H1 (cell line): ENCODE measurements around the gene KLHL5.

Source experiments
- CHD1 ChIP-seq: IDR thresholded peaks from 2 replicates; pipeline ENCODE4 v1.6.1; 2012; ENCODE audit warnings: low read depth, low read length, improper control_type of control experiment
- MAFK ChIP-seq: IDR thresholded peaks from 2 replicates; pipeline ENCODE4 v1.6.1; 2012; ENCODE audit warnings: low read depth, mild to moderate bottlenecking, improper control_type of control experiment, low read length
- MAX ChIP-seq: IDR thresholded peaks from 2 replicates; pipeline ENCODE4 v1.6.1; 2012; ENCODE audit warnings: inconsistent platforms
- NRF1 ChIP-seq: IDR thresholded peaks from 2 replicates; pipeline ENCODE4 v1.6.1; 2011; ENCODE audit warnings: mild to moderate bottlenecking, low read depth, low read length, improper control_type of control experiment
- POLR2A ChIP-seq, 2 experiments: IDR thresholded peaks; 1 replicate in 1 of 2; 2 replicates in 1 of 2; pipeline ENCODE4 v1.6.1; 2011; ENCODE audit warnings: low read depth in 2 of 2, low read length in 2 of 2, mild to moderate bottlenecking in 2 of 2; ENCODE audit errors: control extremely low read depth in 1 of 2
- POLR2AphosphoS5 ChIP-seq: IDR thresholded peaks from 2 replicates; pipeline ENCODE4 v1.6.1; 2011; ENCODE audit warnings: low read depth, low read length
- SIX5 ChIP-seq: IDR thresholded peaks from 2 replicates; pipeline ENCODE4 v1.6.1; 2011; ENCODE audit warnings: mild to moderate bottlenecking, low read depth, low read length
- SP1 ChIP-seq: IDR thresholded peaks from 2 replicates; pipeline ENCODE4 v1.6.1; 2011; ENCODE audit warnings: low read depth, low read length
- SP2 ChIP-seq: IDR thresholded peaks from 2 replicates; pipeline ENCODE4 v1.6.1; 2012; ENCODE audit warnings: mild to moderate bottlenecking, low read length, inconsistent platforms

- TF ChIP-seq POLR2AphosphoS5 (no peak), POLR2A (IDR thresholded peaks at IDR 0.05; ENCODE audit: control extremely low read depth in 1 of 2, low read depth in 2 of 2, low read length in 2 of 2) (no peak), SP1 (no peak), MAX (no peak), NRF1 (no peak), SIX5 (no peak), MAFK (no peak), CHD1 (no peak), SP2 (no peak)
Measured at GRCh38 chr4:39061457-39061856, 575 bp upstream of the KLHL5 start.
